K562 (cell line): Measurements from ENCODE around the gene ARMH1. TPM values are rescaled to one million over a fixed set of nuclear protein-coding genes. Genes with fewer than 3 reads are reported as not detected.
A peak's percentile ranks its signal among the peaks of the same experiment; 100 is the strongest.

Source experiments
- ARID2 ChIP-seq: fragments of 450-650 bp; IDR thresholded peaks from 2 replicates; pipeline ENCODE4 v1.6.1; 2017; ENCODE audit warnings: antibody characterized with exemption, mild to moderate bottlenecking
- BDP1 ChIP-seq: IDR thresholded peaks from 3 replicates; pipeline ENCODE4 v1.6.1; 2011; ENCODE audit not compliant: insufficient read length, insufficient read depth
- CCNT2 ChIP-seq: IDR thresholded peaks from 2 replicates; pipeline ENCODE4 v1.6.1; 2011; ENCODE audit warnings: borderline replicate concordance, low read depth, mild to moderate bottlenecking, moderate library complexity, mixed read lengths, low read length; ENCODE audit not compliant: insufficient read length; ENCODE audit errors: extremely low read depth
- CTCF ChIP-seq, 3 experiments: IDR thresholded peaks in 2 of 3; conservative IDR thresholded peaks in 1 of 3; 2 replicates each; pipeline ENCODE4 v1.5.1; 2011 to 2012; ENCODE audit warnings: low read length in 3 of 3, mild to moderate bottlenecking in 3 of 3, control low read depth in 2 of 3, improper control_type of control experiment in 1 of 3, inconsistent platforms in 1 of 3, low read depth in 1 of 3, mixed read lengths in 1 of 3, moderate library complexity in 1 of 3; ENCODE audit not compliant: insufficient read depth in 2 of 3
- FUS ChIP-seq: fragments of 200-400 bp; formaldehyde crosslinking; optimal IDR thresholded peaks from 2 replicates; pipeline ENCODE3; 2017; ENCODE audit warnings: low read depth, low read length
- HDAC6 ChIP-seq: IDR thresholded peaks from 2 replicates; pipeline ENCODE4 v1.6.1; 2012; ENCODE audit warnings: low read depth, mild to moderate bottlenecking, control low read depth, inconsistent platforms, low read length, moderate library complexity
- HNRNPUL1 ChIP-seq: fragments of 200-400 bp; formaldehyde crosslinking; IDR thresholded peaks from 2 replicates; pipeline ENCODE4 v1.6.1; 2017; ENCODE audit warnings: low read length
- KLF1 ChIP-seq: fragments of 450-650 bp; IDR thresholded peaks from 2 replicates; pipeline ENCODE4 v1.6.1; 2016; ENCODE audit warnings: missing genetic modification characterization, missing compliant biosample characterization
- MAFF ChIP-seq: IDR thresholded peaks from 2 replicates; pipeline ENCODE4 v1.6.1; 2012; ENCODE audit warnings: low read length, improper control_type of control experiment
- NCOA4 ChIP-seq: fragments of 450-650 bp; IDR thresholded peaks from 2 replicates; pipeline ENCODE4 v1.6.1; 2018; ENCODE audit warnings: mild to moderate bottlenecking; ENCODE audit not compliant: partially characterized antibody
- NR3C1 ChIP-seq: sonication (generic); formaldehyde crosslinking; IDR thresholded peaks from 2 replicates; pipeline ENCODE4 v1.8.1; 2022; ENCODE audit warnings: missing genetic modification reagents
- SP2 ChIP-seq: IDR thresholded peaks from 2 replicates; pipeline ENCODE4 v1.6.1; 2011; ENCODE audit warnings: mild to moderate bottlenecking, low read depth, low read length, moderate library complexity; ENCODE audit not compliant: poor library complexity, severe bottlenecking; ENCODE audit errors: extremely low read depth
- SRSF3 ChIP-seq: fragments of 200-400 bp; formaldehyde crosslinking; IDR thresholded peaks from 2 replicates; pipeline ENCODE4 v1.6.1; 2016; ENCODE audit warnings: mild to moderate bottlenecking, low read length, moderate library complexity; ENCODE audit not compliant: insufficient read depth
- ZNF146 ChIP-seq: IDR thresholded peaks from one replicate; pipeline ENCODE4 v1.6.1; 2018; ENCODE audit warnings: missing compliant biosample characterization; ENCODE audit not compliant: unreplicated experiment
- ZNF217 ChIP-seq: sonication (generic); formaldehyde crosslinking; IDR thresholded peaks from 2 replicates; pipeline ENCODE4 v1.8.0; 2022; ENCODE audit warnings: mild to moderate bottlenecking, missing genetic modification reagents
- ZNF431 ChIP-seq: sonication (generic); formaldehyde crosslinking; IDR thresholded peaks from 2 replicates; pipeline ENCODE4 v1.8.0; 2022; ENCODE audit warnings: mild to moderate bottlenecking, missing genetic modification reagents
- ZNF561 ChIP-seq: fragments of 450-650 bp; formaldehyde crosslinking; conservative IDR thresholded peaks from 2 replicates; pipeline ENCODE4 v1.4.0; 2020; ENCODE audit warnings: mild to moderate bottlenecking, moderate library complexity
- ZNF77 ChIP-seq: fragments of 250-450 bp; sonication (Bioruptor Pico); IDR thresholded peaks from 2 replicates; pipeline ENCODE4 v1.5.0; 2020
- polyA plus RNA-seq, 8 experiments: library from polyadenylated mRNA; depleted of rRNA in 4 of 8; stranded (reverse) in 5 of 8; unstranded in 3 of 8; fragments of >200 nt; fragmentation: Nextera tagmentation in 2 of 8; fragmentation: Illumina TruSeq in 1 of 8; extraction: Ambion mirVana in 2 of 8; extraction: Trizol in 1 of 8; gene quantifications; 2 replicates each; pipeline versions ENCODE4 v1.2.1 to v1.2.3, GENCODE V29; 2011 to 2014; ENCODE audit warnings: inconsistent platforms in 1 of 8, missing spikeins in 1 of 8
- total RNA-seq, 7 experiments: library from RNA; depleted of rRNA in 6 of 7; stranded (reverse); fragments of >200 nt in 6 of 7; fragmentation: Illumina TruSeq in 2 of 7; extraction: Trizol in 2 of 7; gene quantifications; 2 replicates each; pipeline versions ENCODE4 v1.2.1 to v1.2.3, GENCODE V29; 2011 to 2021; ENCODE audit warnings: low replicate concordance in 1 of 7
- TF ChIP-seq, protein P1 (sequence below), 3 experiments: fragments of 200-800 bp in 1 of 3; fragments of 250-450 bp in 1 of 3; fragments of 450-650 bp in 1 of 3; sonication (Bioruptor Pico) in 1 of 3; sonication (Bioruptor generic) in 1 of 3; formaldehyde crosslinking in 1 of 3; IDR thresholded peaks; 2 replicates each; pipeline versions ENCODE4 v1.6.1 to v1.8.0; 2016 to 2022; ENCODE audit warnings: mild to moderate bottlenecking in 2 of 3, missing genetic modification characterization in 2 of 3, missing compliant biosample characterization in 1 of 3, moderate library complexity in 1 of 3
- TF ChIP-seq, protein P2 (sequence below), 2 experiments: IDR thresholded peaks; 2 replicates each; pipeline ENCODE4 v1.6.1; 2012; ENCODE audit warnings: improper control_type of control experiment in 2 of 2, low read depth in 2 of 2, low read length in 2 of 2, borderline replicate concordance in 1 of 2

Gene ARMH1
- total and polyA plus RNA-seq, 9 of the 15 experiments (the other 6 are each of a cell fraction or from before 2014, with no cell fraction given), result 0.41 TPM; not detected in 8

- TF ChIP-seq, protein P1, sequence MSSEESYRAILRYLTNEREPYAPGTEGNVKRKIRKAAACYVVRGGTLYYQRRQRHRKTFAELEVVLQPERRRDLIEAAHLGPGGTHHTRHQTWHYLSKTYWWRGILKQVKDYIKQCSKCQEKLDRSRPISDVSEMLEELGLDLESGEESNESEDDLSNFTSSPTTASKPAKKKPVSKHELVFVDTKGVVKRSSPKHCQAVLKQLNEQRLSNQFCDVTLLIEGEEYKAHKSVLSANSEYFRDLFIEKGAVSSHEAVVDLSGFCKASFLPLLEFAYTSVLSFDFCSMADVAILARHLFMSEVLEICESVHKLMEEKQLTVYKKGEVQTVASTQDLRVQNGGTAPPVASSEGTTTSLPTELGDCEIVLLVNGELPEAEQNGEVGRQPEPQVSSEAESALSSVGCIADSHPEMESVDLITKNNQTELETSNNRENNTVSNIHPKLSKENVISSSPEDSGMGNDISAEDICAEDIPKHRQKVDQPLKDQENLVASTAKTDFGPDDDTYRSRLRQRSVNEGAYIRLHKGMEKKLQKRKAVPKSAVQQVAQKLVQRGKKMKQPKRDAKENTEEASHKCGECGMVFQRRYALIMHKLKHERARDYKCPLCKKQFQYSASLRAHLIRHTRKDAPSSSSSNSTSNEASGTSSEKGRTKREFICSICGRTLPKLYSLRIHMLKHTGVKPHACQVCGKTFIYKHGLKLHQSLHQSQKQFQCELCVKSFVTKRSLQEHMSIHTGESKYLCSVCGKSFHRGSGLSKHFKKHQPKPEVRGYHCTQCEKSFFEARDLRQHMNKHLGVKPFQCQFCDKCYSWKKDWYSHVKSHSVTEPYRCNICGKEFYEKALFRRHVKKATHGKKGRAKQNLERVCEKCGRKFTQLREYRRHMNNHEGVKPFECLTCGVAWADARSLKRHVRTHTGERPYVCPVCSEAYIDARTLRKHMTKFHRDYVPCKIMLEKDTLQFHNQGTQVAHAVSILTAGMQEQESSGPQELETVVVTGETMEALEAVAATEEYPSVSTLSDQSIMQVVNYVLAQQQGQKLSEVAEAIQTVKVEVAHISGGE (CRISPR knock-in tag; IDR thresholded peaks at IDR 0.05), result peak in 1 of 3 experiments; percentile 82; a peak in 2 of 6 replicates
- TF ChIP-seq FUS (peak; percentile 99), CTCF (IDR thresholded peaks at IDR 0.05 in 2 of 3, conservative IDR thresholded peaks at IDR 0.05 in 1 of 3; ENCODE audit: insufficient read depth in 2 of 3, low read depth in 1 of 3, low read length in 3 of 3) (peak; percentile 79 to 97 (median 93)), ZNF217 (no peak), ZNF146 (peak; percentile 39), ARID2 (peak; percentile 77), BDP1 (no peak), MAFF (peak; percentile 89), SRSF3 (no peak), CCNT2 (peak; percentile 50), ZNF561 (CRISPR knock-in tag) (peak; percentile 94), ZNF77 (CRISPR knock-in tag) (peak; percentile 99), SP2 (no peak), KLF1 (tag) (0 out of 2 replicates have a peak, but pooled peaks have one; percentile 56), HDAC6 (peak; percentile 95; the same call in 1 of the 2 replicates), NR3C1 (CRISPR knock-in tag) (no peak; the same call in 1 of the 2 replicates), ZNF431 (CRISPR knock-in tag) (peak; percentile 88; the same call in 1 of the 2 replicates), HNRNPUL1 (peak; percentile 99), NCOA4 (peak; percentile 97)
- TF ChIP-seq, protein P2, sequence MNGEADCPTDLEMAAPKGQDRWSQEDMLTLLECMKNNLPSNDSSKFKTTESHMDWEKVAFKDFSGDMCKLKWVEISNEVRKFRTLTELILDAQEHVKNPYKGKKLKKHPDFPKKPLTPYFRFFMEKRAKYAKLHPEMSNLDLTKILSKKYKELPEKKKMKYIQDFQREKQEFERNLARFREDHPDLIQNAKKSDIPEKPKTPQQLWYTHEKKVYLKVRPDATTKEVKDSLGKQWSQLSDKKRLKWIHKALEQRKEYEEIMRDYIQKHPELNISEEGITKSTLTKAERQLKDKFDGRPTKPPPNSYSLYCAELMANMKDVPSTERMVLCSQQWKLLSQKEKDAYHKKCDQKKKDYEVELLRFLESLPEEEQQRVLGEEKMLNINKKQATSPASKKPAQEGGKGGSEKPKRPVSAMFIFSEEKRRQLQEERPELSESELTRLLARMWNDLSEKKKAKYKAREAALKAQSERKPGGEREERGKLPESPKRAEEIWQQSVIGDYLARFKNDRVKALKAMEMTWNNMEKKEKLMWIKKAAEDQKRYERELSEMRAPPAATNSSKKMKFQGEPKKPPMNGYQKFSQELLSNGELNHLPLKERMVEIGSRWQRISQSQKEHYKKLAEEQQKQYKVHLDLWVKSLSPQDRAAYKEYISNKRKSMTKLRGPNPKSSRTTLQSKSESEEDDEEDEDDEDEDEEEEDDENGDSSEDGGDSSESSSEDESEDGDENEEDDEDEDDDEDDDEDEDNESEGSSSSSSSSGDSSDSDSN (IDR thresholded peaks at IDR 0.05; ENCODE audit: borderline replicate concordance in 1 of 2, low read depth in 2 of 2, low read length in 2 of 2), result no peak
Observed at GRCh38 chr1:44730741-44731512, 56.4 kb downstream of the ARMH1 start, which contains the start of gene RNU5D-1 (continued).
